ENCODE measurements around the gene PHF21B.

The PHF21B gene

GRCh38 chr22:44847380-44847779 is 162.4 kb downstream of the PHF21B start:
- H3K36me3 ChIP-seq (ENCODE audit: control insufficient read depth, insufficient read depth, low read length) = peaks cover 9% of the 10 kb centered on the region
- no CpG with 5 or more reads among the region's 4 CpGs for WGBS (ENCODE audit: insufficient coverage, insufficient read length)
- no peak for DNase-seq (ENCODE audit: low read depth, low spot score)

GRCh38 chr22:44846726-44847275 is 163.0 kb downstream of the PHF21B start:
- H3K4me3 ChIP-seq (ENCODE audit: low read length) = no peak overlapping the region
- H3K27me3 ChIP-seq (ENCODE audit: control insufficient read depth, insufficient read depth, low read length) = no peaks in the 10 kb centered on the region
- H3K9me3 ChIP-seq (ENCODE audit: control insufficient read depth, insufficient read depth, low read length) = no peaks in the 10 kb centered on the region
- WGBS (ENCODE audit: insufficient coverage, insufficient read length) = no CpG with 5 or more reads among the region's 16 CpGs
- peaks cover 1% of the 10 kb centered on the region; the same call in 1 of the 2 replicates for H3K4me1 ChIP-seq (ENCODE audit: control insufficient read depth, insufficient read depth, low read length)
- no peak overlapping the region for H3K27ac ChIP-seq (ENCODE audit: low read length)
- peaks cover 9% of the 10 kb centered on the region for H3K36me3 ChIP-seq (ENCODE audit: control insufficient read depth, insufficient read depth, low read length)
- no peak for DNase-seq (ENCODE audit: low read depth, low spot score)

More at GRCh38 chr22:44847380-44847779, 162.4 kb downstream of the PHF21B start:
- Histone ChIP-seq H3K9me3 (ENCODE audit: control insufficient read depth, insufficient read depth, low read length) (no peaks in the 10 kb centered on the region), H3K27ac (ENCODE audit: low read length) (no peak overlapping the region), H3K4me1 (ENCODE audit: control insufficient read depth, insufficient read depth, low read length) (peaks cover 1% of the 10 kb centered on the region; the same call in 1 of the 2 replicates), H3K27me3 (ENCODE audit: control insufficient read depth, insufficient read depth, low read length) (no peaks in the 10 kb centered on the region), H3K4me3 (ENCODE audit: low read length) (no peak overlapping the region)

GRCh38 chr22:44845796-44846720 is 163.7 kb downstream of the PHF21B start:
- WGBS (ENCODE audit: insufficient coverage, insufficient read length) = no CpG with 5 or more reads among the region's 25 CpGs
- no peaks in the 10 kb centered on the region for H3K27me3 ChIP-seq (ENCODE audit: control insufficient read depth, insufficient read depth, low read length)
- peaks cover 9% of the 10 kb centered on the region for H3K36me3 ChIP-seq (ENCODE audit: control insufficient read depth, insufficient read depth, low read length)
- no peak overlapping the region for H3K4me3 ChIP-seq (ENCODE audit: low read length)
- peaks cover 1% of the 10 kb centered on the region; the same call in 1 of the 2 replicates for H3K4me1 ChIP-seq (ENCODE audit: control insufficient read depth, insufficient read depth, low read length)
- no peak for DNase-seq (ENCODE audit: low read depth, low spot score)
- H3K27ac ChIP-seq (ENCODE audit: low read length) = no peak overlapping the region
- no peaks in the 10 kb centered on the region for H3K9me3 ChIP-seq (ENCODE audit: control insufficient read depth, insufficient read depth, low read length)

- H3K27me3 ChIP-seq (ENCODE audit: control insufficient read depth, insufficient read depth, low read length) = no peaks in the 10 kb centered on the region
- WGBS (ENCODE audit: insufficient coverage, insufficient read length) = no CpG with 5 or more reads among the region's 8 CpGs
These were observed 164.6 kb downstream of the PHF21B start for GRCh38 chr22:44845191-44845590.

GRCh38 chr22:44842417-44842816 is 167.4 kb downstream of the PHF21B start:
- Histone ChIP-seq H3K9me3 (ENCODE audit: control insufficient read depth, insufficient read depth, low read length) (no peaks in the 10 kb centered on the region), H3K36me3 (ENCODE audit: control insufficient read depth, insufficient read depth, low read length) (no peaks in the 10 kb centered on the region; the same call in 1 of the 2 replicates), H3K4me1 (ENCODE audit: control insufficient read depth, insufficient read depth, low read length) (0 out of 2 replicates have a peak, but pooled peaks cover 1% of the 10 kb centered on the region), H3K4me3 (ENCODE audit: low read length) (no peak overlapping the region), H3K27ac (ENCODE audit: low read length) (no peak overlapping the region), H3K27me3 (ENCODE audit: control insufficient read depth, insufficient read depth, low read length) (no peaks in the 10 kb centered on the region)
- no CpG with 5 or more reads among the region's 7 CpGs for WGBS (ENCODE audit: insufficient coverage, insufficient read length)
- DNase-seq (ENCODE audit: low read depth, low spot score) = no peak

More at GRCh38 chr22:44845191-44845590, 164.6 kb downstream of the PHF21B start:
- Histone ChIP-seq H3K4me1 (ENCODE audit: control insufficient read depth, insufficient read depth, low read length) (peaks cover 1% of the 10 kb centered on the region; the same call in 1 of the 2 replicates), H3K9me3 (ENCODE audit: control insufficient read depth, insufficient read depth, low read length) (no peaks in the 10 kb centered on the region), H3K36me3 (ENCODE audit: control insufficient read depth, insufficient read depth, low read length) (peaks cover 9% of the 10 kb centered on the region), H3K4me3 (ENCODE audit: low read length) (no peak overlapping the region), H3K27ac (ENCODE audit: low read length) (no peak overlapping the region)
- no peak for DNase-seq (ENCODE audit: low read depth, low spot score)

GRCh38 chr22:44840611-44841322 is 169.0 kb downstream of the PHF21B start:
- H3K4me1 ChIP-seq (ENCODE audit: control insufficient read depth, insufficient read depth, low read length) = 0 out of 2 replicates have a peak, but pooled peaks cover 1% of the 10 kb centered on the region
- no peaks in the 10 kb centered on the region for H3K27me3 ChIP-seq (ENCODE audit: control insufficient read depth, insufficient read depth, low read length)
- no peaks in the 10 kb centered on the region for H3K9me3 ChIP-seq (ENCODE audit: control insufficient read depth, insufficient read depth, low read length)
- no peaks in the 10 kb centered on the region; the same call in 1 of the 2 replicates for H3K36me3 ChIP-seq (ENCODE audit: control insufficient read depth, insufficient read depth, low read length)
- H3K4me3 ChIP-seq (ENCODE audit: low read length) = no peak overlapping the region
- WGBS (ENCODE audit: insufficient coverage, insufficient read length) = no CpG with 5 or more reads among the region's 30 CpGs
- no peak for DNase-seq (ENCODE audit: low read depth, low spot score)
- H3K27ac ChIP-seq (ENCODE audit: low read length) = no peak overlapping the region

- H3K36me3 ChIP-seq (ENCODE audit: control insufficient read depth, insufficient read depth, low read length) = no peaks in the 10 kb centered on the region; the same call in 1 of the 2 replicates
- no CpG with 5 or more reads among the region's 13 CpGs for WGBS (ENCODE audit: insufficient coverage, insufficient read length)
- H3K4me3 ChIP-seq (ENCODE audit: low read length) = no peak overlapping the region
- DNase-seq (ENCODE audit: low read depth, low spot score) = no peak
- no peaks in the 10 kb centered on the region for H3K9me3 ChIP-seq (ENCODE audit: control insufficient read depth, insufficient read depth, low read length)
- no peaks in the 10 kb centered on the region for H3K27me3 ChIP-seq (ENCODE audit: control insufficient read depth, insufficient read depth, low read length)
- no peak overlapping the region for H3K27ac ChIP-seq (ENCODE audit: low read length)
- H3K4me1 ChIP-seq (ENCODE audit: control insufficient read depth, insufficient read depth, low read length) = 0 out of 2 replicates have a peak, but pooled peaks cover 1% of the 10 kb centered on the region
These were observed 170.1 kb downstream of the PHF21B start for GRCh38 chr22:44839721-44840120.

- no peak for DNase-seq (ENCODE audit: low read depth, low spot score)
- Histone ChIP-seq H3K36me3 (ENCODE audit: control insufficient read depth, insufficient read depth, low read length) (no peaks in the 10 kb centered on the region; the same call in 1 of the 2 replicates), H3K9me3 (ENCODE audit: control insufficient read depth, insufficient read depth, low read length) (no peaks in the 10 kb centered on the region), H3K27me3 (ENCODE audit: control insufficient read depth, insufficient read depth, low read length) (no peaks in the 10 kb centered on the region), H3K27ac (ENCODE audit: low read length) (no peak overlapping the region), H3K4me3 (ENCODE audit: low read length) (no peak overlapping the region), H3K4me1 (ENCODE audit: control insufficient read depth, insufficient read depth, low read length) (0 out of 2 replicates have a peak, but pooled peaks cover 1% of the 10 kb centered on the region)
- no CpG with 5 or more reads among the region's 7 CpGs for WGBS (ENCODE audit: insufficient coverage, insufficient read length)
These were observed 170.7 kb downstream of the PHF21B start for GRCh38 chr22:44839061-44839460.

- WGBS (ENCODE audit: insufficient coverage, insufficient read length) = no CpG with 5 or more reads among the region's 16 CpGs
- no peaks in the 10 kb centered on the region for H3K9me3 ChIP-seq (ENCODE audit: control insufficient read depth, insufficient read depth, low read length)
- H3K4me1 ChIP-seq (ENCODE audit: control insufficient read depth, insufficient read depth, low read length) = 0 out of 2 replicates have a peak, but pooled peaks cover 1% of the 10 kb centered on the region
- H3K27ac ChIP-seq (ENCODE audit: low read length) = no peak overlapping the region
- no peak for DNase-seq (ENCODE audit: low read depth, low spot score)
- H3K4me3 ChIP-seq (ENCODE audit: low read length) = no peak overlapping the region
- no peaks in the 10 kb centered on the region for H3K27me3 ChIP-seq (ENCODE audit: control insufficient read depth, insufficient read depth, low read length)
- H3K36me3 ChIP-seq (ENCODE audit: control insufficient read depth, insufficient read depth, low read length) = no peaks in the 10 kb centered on the region; the same call in 1 of the 2 replicates
These were observed 171.3 kb downstream of the PHF21B start for GRCh38 chr22:44838316-44839016.

All from iPS DF 6.9 (cell line).